ENCODE results near the gene PRR19. TPM values are rescaled to one million over a fixed set of nuclear protein-coding genes. Genes with fewer than 3 reads are reported as not detected.

Gene PRR19
- total RNA-seq, 1 donor from 2014 or later: 2.4 TPM

DNA sequence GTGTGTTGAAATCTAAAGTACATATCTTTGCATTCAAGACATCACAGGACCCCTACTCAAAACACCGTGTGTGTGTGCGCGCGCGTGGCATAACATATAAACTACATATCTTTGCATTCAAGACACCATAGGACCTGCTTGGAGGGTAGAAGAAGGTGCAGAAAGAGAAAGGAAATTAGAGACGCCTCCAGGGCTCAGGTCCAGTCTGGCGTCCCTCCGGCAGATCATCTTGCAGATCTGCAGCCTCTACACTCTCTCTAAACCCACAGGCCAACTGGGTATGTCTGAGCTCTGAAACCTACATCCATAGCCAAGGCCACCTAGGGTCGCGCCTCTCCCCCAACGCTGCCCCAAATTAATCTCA lies 1.2 kb downstream of the PRR19 start:
- H3K36me3 Mint-ChIP-seq: peaks cover 3% of the 10 kb centered on the region
- no peaks in the 10 kb centered on the region for H3K27me3 Mint-ChIP-seq
- H3K4me3 Mint-ChIP-seq: peak overlapping the region; percentile 94
- TF ChIP-seq, protein P1, sequence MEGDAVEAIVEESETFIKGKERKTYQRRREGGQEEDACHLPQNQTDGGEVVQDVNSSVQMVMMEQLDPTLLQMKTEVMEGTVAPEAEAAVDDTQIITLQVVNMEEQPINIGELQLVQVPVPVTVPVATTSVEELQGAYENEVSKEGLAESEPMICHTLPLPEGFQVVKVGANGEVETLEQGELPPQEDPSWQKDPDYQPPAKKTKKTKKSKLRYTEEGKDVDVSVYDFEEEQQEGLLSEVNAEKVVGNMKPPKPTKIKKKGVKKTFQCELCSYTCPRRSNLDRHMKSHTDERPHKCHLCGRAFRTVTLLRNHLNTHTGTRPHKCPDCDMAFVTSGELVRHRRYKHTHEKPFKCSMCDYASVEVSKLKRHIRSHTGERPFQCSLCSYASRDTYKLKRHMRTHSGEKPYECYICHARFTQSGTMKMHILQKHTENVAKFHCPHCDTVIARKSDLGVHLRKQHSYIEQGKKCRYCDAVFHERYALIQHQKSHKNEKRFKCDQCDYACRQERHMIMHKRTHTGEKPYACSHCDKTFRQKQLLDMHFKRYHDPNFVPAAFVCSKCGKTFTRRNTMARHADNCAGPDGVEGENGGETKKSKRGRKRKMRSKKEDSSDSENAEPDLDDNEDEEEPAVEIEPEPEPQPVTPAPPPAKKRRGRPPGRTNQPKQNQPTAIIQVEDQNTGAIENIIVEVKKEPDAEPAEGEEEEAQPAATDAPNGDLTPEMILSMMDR (conservative IDR thresholded peaks at IDR 0.05): no peak
- peaks cover 17% of the 10 kb centered on the region for H3K4me1 Mint-ChIP-seq (ENCODE audit: unreplicated experiment)
- H3K27ac Mint-ChIP-seq: peak overlapping the region; percentile 87
- no peaks in the 10 kb centered on the region for H3K9me3 Mint-ChIP-seq
- no peak for DNase-seq (ENCODE audit: extremely low spot score, unreplicated experiment)

DNA sequence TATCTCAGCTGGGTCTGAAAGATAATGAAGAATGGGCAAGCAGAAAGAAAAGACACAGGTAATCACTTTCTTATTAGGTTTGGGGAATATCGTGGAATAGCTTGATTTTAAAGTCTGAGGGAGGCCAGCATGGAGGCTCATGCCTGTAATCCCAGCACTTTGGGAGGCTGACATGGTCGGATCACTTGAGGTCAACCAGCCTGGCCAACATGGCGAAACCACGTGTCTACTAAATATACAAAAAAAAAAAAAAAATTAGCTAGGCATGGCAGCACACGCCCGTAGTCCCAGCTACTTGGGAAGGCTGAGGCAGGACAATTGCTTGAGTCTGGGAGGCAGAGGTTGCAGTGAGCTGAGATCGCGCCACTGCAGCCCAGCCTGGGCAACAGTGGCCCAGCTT lies 1.9 kb downstream of the PRR19 start:
- TF ChIP-seq, protein P1 (conservative IDR thresholded peaks at IDR 0.05): no peak
- no peak for DNase-seq (ENCODE audit: extremely low spot score, unreplicated experiment)
- no peak overlapping the region for H3K4me3 Mint-ChIP-seq
- H3K9me3 Mint-ChIP-seq: no peaks in the 10 kb centered on the region
- H3K36me3 Mint-ChIP-seq: peaks cover 3% of the 10 kb centered on the region
- peaks cover 17% of the 10 kb centered on the region for H3K4me1 Mint-ChIP-seq (ENCODE audit: unreplicated experiment)
- H3K27ac Mint-ChIP-seq: no peak overlapping the region
- H3K27me3 Mint-ChIP-seq: no peaks in the 10 kb centered on the region

GRCh38 chr19:42306646-42307045 lies 4.7 kb downstream of the PRR19 start:
- Mint-ChIP-seq H3K36me3 (no peaks in the 10 kb centered on the region), H3K27me3 (no peaks in the 10 kb centered on the region), H3K27ac (no peak overlapping the region), H3K4me3 (no peak overlapping the region), H3K9me3 (no peaks in the 10 kb centered on the region), H3K4me1 (ENCODE audit: unreplicated experiment) (peaks cover 12% of the 10 kb centered on the region)
- no peak for DNase-seq (ENCODE audit: extremely low spot score, unreplicated experiment)
- TF ChIP-seq, protein P1 (conservative IDR thresholded peaks at IDR 0.05): no peak

GRCh38 chr19:42309686-42310085 lies 7.8 kb downstream of the PRR19 start:
- TF ChIP-seq, protein P1 (conservative IDR thresholded peaks at IDR 0.05): no peak
- Mint-ChIP-seq H3K9me3 (no peaks in the 10 kb centered on the region), H3K27me3 (peaks cover 23% of the 10 kb centered on the region), H3K4me1 (ENCODE audit: unreplicated experiment) (no peaks in the 10 kb centered on the region), H3K27ac (no peak overlapping the region), H3K36me3 (no peaks in the 10 kb centered on the region), H3K4me3 (no peak overlapping the region)
- no peak for DNase-seq (ENCODE audit: extremely low spot score, unreplicated experiment)

- Mint-ChIP-seq H3K27ac (no peak overlapping the region), H3K9me3 (no peaks in the 10 kb centered on the region), H3K4me1 (ENCODE audit: unreplicated experiment) (no peaks in the 10 kb centered on the region), H3K4me3 (peak overlapping the region; percentile 45), H3K27me3 (peaks cover 33% of the 10 kb centered on the region), H3K36me3 (no peaks in the 10 kb centered on the region)
- DNase-seq (ENCODE audit: extremely low spot score, unreplicated experiment): no peak
- TF ChIP-seq, protein P1 (conservative IDR thresholded peaks at IDR 0.05): no peak
Measured at GRCh38 chr19:42311657-42312056, 9.7 kb downstream of the PRR19 start.

- Mint-ChIP-seq H3K27ac (no peak overlapping the region), H3K4me1 (ENCODE audit: unreplicated experiment) (no peaks in the 10 kb centered on the region), H3K4me3 (peak overlapping the region; percentile 83), H3K27me3 (peaks cover 40% of the 10 kb centered on the region), H3K36me3 (no peaks in the 10 kb centered on the region), H3K9me3 (no peaks in the 10 kb centered on the region)
- DNase-seq (ENCODE audit: extremely low spot score, unreplicated experiment): no peak
- TF ChIP-seq, protein P1 (conservative IDR thresholded peaks at IDR 0.05): no peak
Measured at GRCh38 chr19:42312370-42312769, 10.4 kb downstream of the PRR19 start.

All from type B pancreatic cell (in vitro differentiated cells).